ENCODE results near the gene OR52E1. TPM values are rescaled to one million over a fixed set of nuclear protein-coding genes. Genes with fewer than 3 reads are reported as not detected.

OR52E1 gene
- total RNA-seq, 1 experiment from 2014 or later, result not detected

GRCh38 chr11:5115339-5115738, 46.0 kb downstream of the OR52E1 start:
- DNase-seq (ENCODE audit: low spot score), result no peak

- no peak for DNase-seq (ENCODE audit: low spot score)
Observed at GRCh38 chr11:5117588-5117987, 48.2 kb downstream of the OR52E1 start.

- no peak for DNase-seq (ENCODE audit: low spot score)
Observed at GRCh38 chr11:5118893-5119292, 49.5 kb downstream of the OR52E1 start.

Other genes with a start within 250 kb of the OR52E1 start
- not detected in 2 replicates for gene OR51F2, start 248.3 kb upstream of the OR52E1 start, total RNA-seq (2014; rRNA removed; shearing (Covaris generic))
- not detected in 2 replicates for gene OR51S1, start 220.4 kb upstream of the OR52E1 start, total RNA-seq (2014; rRNA removed; shearing (Covaris generic))
- not detected in 2 replicates for gene OR51T1, start 187.7 kb upstream of the OR52E1 start, total RNA-seq (2014; rRNA removed; shearing (Covaris generic))
- gene OR51A7, start 165.8 kb upstream of the OR52E1 start, total RNA-seq (2014; rRNA removed; shearing (Covaris generic)), result not detected in 2 replicates
- 0.23 TPM in 1 of 2 replicates, not detected in the other for gene OR51G2, start 150.2 kb upstream of the OR52E1 start, total RNA-seq (2014; rRNA removed; shearing (Covaris generic))
- not detected in 2 replicates for gene OR51G1, start 145.2 kb upstream of the OR52E1 start, total RNA-seq (2014; rRNA removed; shearing (Covaris generic))
- not detected in 2 replicates for gene OR51A4, start 122.0 kb upstream of the OR52E1 start, total RNA-seq (2014; rRNA removed; shearing (Covaris generic))
- not detected in 2 replicates for gene OR51A2, start 113.9 kb upstream of the OR52E1 start, total RNA-seq (2014; rRNA removed; shearing (Covaris generic))
- not detected in 2 replicates for gene OR51L1, start 74.7 kb upstream of the OR52E1 start, total RNA-seq (2014; rRNA removed; shearing (Covaris generic))
- gene OR52J3, start 23.0 kb upstream of the OR52E1 start, total RNA-seq (2014; rRNA removed; shearing (Covaris generic)), result not detected in 2 replicates
- not detected in 2 replicates for gene OR52E2, start 9.9 kb upstream of the OR52E1 start, total RNA-seq (2014; rRNA removed; shearing (Covaris generic))
- not detected in 2 replicates for gene OR52A5, start 68.8 kb downstream of the OR52E1 start, total RNA-seq (2014; rRNA removed; shearing (Covaris generic))
- gene OR52A1, start 85.2 kb downstream of the OR52E1 start, total RNA-seq (2014; rRNA removed; shearing (Covaris generic)), result not detected in 2 replicates
- gene OR51V1, start 131.1 kb downstream of the OR52E1 start, total RNA-seq (2014; rRNA removed; shearing (Covaris generic)), result not detected in 2 replicates
- not detected in 2 replicates for gene HBB, start 157.5 kb downstream of the OR52E1 start, total RNA-seq (2014; rRNA removed; shearing (Covaris generic))
- gene HBD, start 164.9 kb downstream of the OR52E1 start, total RNA-seq (2014; rRNA removed; shearing (Covaris generic)), result not detected in 2 replicates
- gene HBG1, start 180.3 kb downstream of the OR52E1 start, total RNA-seq (2014; rRNA removed; shearing (Covaris generic)), result not detected in 2 replicates
- not detected in 2 replicates for gene HBG2, start 185.2 kb downstream of the OR52E1 start, total RNA-seq (2014; rRNA removed; shearing (Covaris generic))
- not detected in 2 replicates for gene HBE1, start 200.4 kb downstream of the OR52E1 start, total RNA-seq (2014; rRNA removed; shearing (Covaris generic))
- gene OR51B4, start 232.4 kb downstream of the OR52E1 start, total RNA-seq (2014; rRNA removed; shearing (Covaris generic)), result not detected in 2 replicates

All from HT-29 (cell line).